HG03565 (cell line): ENCODE results near the gene MEPCE.
"Not testable (repeated sequence)": the region's sequence is repeated elsewhere in the genome, so short reads cannot be mapped to it uniquely, and the experiment has no call there.

Experiments used
- ATAC-seq: cut with Tn5 transposase; IDR thresholded peaks from one replicate; pipeline ENCODE4 v1.9.1; 2021; ENCODE audit warnings: mild to moderate bottlenecking, moderate library complexity; ENCODE audit not compliant: unreplicated experiment

MEPCE gene, protein sequence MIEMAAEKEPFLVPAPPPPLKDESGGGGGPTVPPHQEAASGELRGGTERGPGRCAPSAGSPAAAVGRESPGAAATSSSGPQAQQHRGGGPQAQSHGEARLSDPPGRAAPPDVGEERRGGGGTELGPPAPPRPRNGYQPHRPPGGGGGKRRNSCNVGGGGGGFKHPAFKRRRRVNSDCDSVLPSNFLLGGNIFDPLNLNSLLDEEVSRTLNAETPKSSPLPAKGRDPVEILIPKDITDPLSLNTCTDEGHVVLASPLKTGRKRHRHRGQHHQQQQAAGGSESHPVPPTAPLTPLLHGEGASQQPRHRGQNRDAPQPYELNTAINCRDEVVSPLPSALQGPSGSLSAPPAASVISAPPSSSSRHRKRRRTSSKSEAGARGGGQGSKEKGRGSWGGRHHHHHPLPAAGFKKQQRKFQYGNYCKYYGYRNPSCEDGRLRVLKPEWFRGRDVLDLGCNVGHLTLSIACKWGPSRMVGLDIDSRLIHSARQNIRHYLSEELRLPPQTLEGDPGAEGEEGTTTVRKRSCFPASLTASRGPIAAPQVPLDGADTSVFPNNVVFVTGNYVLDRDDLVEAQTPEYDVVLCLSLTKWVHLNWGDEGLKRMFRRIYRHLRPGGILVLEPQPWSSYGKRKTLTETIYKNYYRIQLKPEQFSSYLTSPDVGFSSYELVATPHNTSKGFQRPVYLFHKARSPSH

GRCh38 chr7:100429637-100430492 lies at the start of gene MEPCE:
TSS of gene MEPCE (plus strand) at chr7:100429831. CDS start at chr7:100430019, 188 bp downstream.
- peak; percentile 23 for ATAC-seq

- ATAC-seq = no peak
These were observed 49.4 kb upstream of the MEPCE start for GRCh38 chr7:100380196-100380595.

- not testable (repeated sequence) for ATAC-seq
These were observed 47.9 kb upstream of the MEPCE start for GRCh38 chr7:100381531-100382233.

DNA sequence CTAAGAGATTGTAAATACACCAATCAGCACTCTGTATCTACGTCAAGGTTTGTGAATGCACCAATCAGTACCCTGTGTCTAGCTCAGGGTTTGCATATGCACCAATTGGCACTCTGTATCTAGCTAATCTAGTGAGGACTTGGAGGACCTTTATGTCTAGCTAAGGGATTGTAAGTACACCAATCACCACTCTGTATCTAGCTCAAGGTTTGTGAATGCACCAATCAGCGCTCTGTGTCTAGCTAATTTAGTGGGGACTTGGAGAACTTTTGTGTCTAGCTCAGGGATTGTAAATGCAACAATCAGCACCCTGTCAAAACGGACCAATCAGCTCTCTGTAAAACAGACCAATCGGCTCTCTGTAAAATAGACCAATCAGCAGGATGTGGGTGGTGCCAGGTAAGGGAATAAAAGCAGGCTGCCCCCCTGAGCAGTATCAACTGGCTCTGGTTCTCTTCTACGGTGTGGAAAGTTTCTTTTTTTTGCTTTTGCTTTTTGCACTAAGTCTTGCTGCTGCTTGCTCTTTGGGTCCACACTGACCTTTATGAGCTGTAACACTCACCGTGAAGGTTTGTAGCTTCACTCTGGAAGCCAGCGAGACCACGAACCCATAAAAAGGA lies 47.3 kb upstream of the MEPCE start:
- not testable (repeated sequence) for ATAC-seq

DNA sequence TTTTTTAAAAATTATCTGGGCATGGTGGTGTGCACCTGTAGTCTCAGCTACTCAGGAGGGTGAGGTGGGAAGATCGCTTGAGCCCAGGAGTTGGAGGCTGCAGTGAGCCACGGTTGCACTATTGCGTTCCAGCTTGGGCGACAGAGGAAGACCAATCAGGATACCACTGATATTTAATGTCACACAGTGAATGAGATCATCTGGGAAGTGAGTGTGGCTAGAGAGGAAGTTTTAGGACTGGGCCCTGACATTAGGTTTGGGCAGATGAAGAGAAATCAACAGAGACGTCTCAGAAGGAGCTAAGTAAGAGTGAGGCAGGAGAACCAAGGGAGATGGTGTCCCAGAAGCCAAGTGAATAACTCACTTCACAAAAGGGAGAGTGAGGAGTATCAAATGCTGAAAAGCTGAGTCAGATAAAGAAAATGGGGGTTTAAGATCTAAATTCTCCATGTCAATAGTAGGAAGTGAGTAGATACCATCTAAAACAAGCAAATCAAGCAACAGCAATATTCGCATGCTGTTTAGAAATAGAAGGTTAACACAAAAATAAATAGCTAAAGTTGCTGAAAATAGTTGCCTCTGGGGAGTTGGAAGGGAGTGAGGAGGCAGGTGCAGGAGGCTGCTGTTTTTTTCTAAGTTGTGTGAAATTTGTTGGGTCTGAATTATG lies 44.9 kb upstream of the MEPCE start:
- no peak for ATAC-seq

DNA sequence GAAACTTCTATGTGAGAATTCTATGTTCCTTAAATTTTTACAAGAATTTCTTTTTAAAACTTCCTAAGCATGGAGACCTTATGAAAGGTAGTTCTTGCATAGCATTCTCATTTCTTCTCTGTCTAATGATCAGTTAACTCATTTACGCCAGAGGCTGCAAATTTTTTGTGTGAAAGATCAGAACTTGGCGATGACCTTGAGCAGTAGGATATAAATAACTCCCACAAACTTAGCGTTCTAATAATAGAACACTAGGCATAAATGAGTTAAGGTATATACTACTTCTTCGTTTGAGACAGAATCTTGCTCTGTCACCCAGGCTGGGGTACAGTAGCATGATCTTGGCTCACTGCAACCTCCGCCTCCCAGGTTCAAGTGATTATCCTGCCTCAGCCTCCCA lies 42.7 kb upstream of the MEPCE start:
- ATAC-seq = no peak

GRCh38 chr7:100387695-100388094 lies 41.9 kb upstream of the MEPCE start:
- ATAC-seq = no peak

DNA sequence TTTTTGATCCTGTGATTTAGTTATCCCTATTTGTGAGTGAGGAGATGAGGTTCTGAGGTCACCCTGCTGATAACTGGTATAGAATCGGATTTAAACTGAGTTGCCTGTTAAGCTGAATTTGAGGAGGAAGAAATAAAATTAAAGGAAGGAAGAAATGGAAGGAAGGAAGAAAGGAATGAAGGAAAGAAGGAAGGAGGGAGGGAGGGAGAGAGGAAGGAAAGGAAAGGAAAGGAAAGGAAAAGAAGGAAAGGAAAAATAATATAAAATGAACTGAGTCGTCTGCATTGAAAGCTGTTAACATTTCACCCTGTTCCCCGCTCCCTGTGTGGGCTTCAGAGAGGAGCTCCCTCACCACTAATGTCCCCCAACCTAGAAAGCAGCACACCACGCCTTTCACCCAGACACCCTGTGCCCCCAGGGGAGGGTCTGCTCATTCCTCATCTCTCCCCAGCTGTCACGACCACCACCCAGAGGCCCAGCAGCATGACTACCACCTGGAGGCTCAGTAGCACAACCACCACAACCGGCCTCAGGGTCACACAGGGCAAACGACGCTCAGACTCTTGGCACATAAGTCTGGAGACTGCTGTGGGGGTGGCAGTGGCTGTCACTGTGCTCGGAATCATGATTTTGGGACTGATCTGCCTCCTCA lies 40.1 kb upstream of the MEPCE start:
- no peak for ATAC-seq

GRCh38 chr7:100390286-100391009 lies 39.2 kb upstream of the MEPCE start:
- ATAC-seq = no peak

GRCh38 chr7:100393233-100393905 lies 36.3 kb upstream of the MEPCE start:
- no peak for ATAC-seq

- ATAC-seq = no peak
These were observed 35.6 kb upstream of the MEPCE start for GRCh38 chr7:100394077-100394476.

DNA sequence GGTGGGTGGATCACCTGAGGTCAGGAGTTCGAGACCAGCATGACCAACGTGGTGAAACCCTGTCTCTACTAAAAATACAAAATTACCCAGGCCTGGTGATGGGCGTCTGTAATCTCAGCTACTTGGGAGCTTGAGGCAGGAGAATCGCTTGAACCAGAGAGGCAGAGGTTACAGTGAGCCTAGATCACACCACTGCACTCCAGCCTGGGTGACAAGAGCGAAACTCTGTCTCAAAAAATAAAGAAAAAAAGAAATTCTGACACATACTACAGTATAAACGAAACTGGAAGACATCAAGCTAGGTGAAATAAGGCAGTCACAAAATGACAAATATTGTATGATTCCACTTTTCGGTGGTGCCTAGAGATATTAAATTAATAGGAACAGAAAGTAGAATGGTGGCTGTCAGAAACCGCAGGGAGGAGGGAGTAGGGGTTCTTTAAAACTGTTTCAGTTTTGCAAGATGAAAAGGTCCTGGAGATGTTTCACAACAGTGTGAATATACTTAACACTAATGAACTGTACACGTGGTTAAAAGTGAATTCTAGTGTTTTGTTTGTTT lies 33.1 kb upstream of the MEPCE start:
- ATAC-seq = peak; percentile 90

DNA sequence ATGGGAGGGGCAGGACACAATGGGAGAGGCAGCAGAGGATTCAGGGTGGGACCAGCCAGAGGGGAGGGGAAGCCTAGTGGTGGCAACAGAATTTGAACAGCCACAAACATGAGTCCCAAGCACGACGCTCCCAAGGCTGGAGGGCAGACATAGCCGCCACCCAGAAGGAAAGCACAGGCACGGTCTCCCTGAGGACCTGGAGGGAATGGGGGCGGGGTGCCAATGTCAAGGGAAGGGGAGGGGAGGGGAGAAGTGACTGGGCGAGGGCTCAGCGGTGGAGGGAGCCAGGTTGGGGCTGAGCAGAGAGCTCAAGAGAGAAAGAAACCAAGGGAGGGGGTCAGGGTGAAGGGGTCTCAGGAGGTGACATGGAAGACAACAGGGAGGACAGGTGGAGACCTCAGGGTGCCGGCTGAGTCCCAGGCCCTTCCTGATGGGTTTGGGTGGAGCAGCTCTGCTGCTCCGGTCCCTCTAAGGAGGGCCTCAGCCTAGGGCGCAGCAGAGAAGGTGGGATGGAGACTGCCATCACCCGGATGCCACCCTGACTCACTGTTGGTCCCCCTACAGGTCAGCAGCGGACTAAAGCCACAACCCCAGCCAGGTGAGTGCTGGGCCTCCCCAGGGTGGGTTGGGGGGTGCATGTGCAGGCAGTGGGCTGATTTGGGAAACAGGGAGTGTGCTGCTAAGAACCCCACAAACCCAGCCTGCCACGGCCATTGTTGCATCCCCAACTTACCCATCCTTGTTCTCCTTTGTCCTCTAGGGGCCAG lies 32.1 kb upstream of the MEPCE start:
- ATAC-seq = no peak

DNA sequence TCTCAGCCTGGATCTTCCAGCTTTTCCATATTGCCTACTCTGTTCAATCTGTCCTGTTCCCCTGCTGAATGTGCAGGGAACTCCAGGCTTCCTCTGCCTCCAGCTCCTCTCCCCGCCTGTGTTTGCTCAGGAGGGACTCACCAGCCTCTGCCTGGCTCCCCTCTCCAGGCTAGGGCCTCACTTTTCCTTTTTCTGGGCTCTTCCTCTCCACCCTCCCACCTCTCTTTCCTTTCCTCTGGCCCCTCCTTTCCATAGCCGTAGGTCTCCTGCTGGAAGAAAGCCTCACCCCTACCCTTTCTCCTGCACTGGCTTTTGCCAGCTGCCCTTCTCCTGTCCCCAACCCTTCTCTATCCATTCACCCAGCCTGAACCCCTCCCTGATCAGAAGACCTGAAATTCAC lies 31.4 kb upstream of the MEPCE start:
- ATAC-seq = no peak

DNA sequence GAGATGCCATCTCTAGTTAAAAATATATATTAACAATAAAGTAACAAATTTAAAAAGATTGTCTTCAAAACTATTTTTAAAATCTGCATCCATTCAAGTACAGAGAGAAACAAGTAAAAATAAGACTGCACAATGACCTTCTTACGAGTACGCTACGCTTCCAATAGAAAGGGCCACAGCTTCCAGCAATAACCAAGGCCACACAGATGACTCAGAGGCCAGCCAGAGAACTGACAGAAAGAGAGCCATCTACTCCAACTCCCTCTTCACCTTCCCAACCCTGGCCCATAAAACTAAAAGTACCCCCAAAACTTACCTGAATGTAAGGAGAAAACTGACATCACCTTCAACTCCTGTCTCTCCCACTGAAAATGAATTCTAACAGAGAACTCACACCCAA lies 29.6 kb upstream of the MEPCE start:
- no peak for ATAC-seq

DNA sequence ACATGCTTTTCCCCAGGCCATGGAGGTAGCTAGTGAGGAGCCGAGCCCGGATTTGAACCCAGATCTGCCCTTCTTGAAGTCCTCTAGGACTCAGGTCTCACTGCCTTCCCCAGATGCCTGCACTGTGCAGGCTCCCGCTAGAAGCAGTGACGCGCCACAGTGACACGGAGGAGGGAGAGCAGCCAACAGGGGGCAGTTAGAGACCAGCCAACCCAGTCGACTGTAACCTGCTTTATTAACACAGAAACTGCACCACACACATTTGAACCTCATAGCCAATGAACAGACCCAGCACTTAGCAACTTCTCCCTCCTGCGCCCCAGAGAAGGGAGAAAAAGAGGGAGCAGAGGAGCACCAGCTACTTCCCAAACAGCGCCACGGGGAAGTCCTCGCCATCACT lies 29.0 kb upstream of the MEPCE start:
- no peak for ATAC-seq

- no peak for ATAC-seq
These were observed 27.8 kb upstream of the MEPCE start for GRCh38 chr7:100401811-100402210.
